Stimulated activated CD8-positive, alpha-beta memory T cell treated with anti-CD3 and anti-CD28 coated beads, Interleukin-12 subunit alpha, Interleukin-12 subunit beta, amount 100 ng/mL, for 24 hours (primary cell): ENCODE measurements around the gene CHD2.
"Not testable (repeated sequence)": the region's sequence is repeated elsewhere in the genome, so short reads cannot be mapped to it uniquely, and the experiment has no call there.

Experiments used
- DNase-seq: peaks from one replicate; pipeline ENCODE4 v3.0.0-alpha.2; 2020; ENCODE audit errors: extremely low read depth

CHD2 gene

DNA sequence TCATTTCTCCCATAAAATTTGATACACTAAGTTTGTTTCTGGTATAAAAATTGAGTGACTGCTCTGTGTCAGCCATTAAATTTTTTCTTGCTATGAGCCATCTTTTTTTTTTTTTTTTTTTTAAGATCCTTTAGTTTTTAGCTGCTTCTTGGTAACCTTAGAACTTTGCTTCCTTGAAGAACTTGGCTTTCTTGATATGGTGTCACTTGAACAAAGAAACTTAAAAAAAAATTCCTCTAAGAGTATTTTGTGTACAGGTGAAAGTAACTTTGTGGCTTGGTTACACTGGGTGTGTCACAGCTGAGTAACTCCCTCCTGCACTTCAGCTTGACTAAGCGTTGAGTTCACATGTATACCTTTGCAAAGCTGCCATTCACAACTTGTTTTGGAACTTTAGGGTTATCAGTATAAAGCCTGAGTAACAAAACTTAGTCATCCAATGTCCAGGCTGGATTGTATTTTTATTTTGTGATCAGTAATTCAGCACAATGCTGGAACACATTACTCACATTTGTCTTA lies 6.5 kb downstream of the CHD2 start:
- no peak for DNase-seq

GRCh38 chr15:92907229-92907628 lies 7.1 kb downstream of the CHD2 start:
- DNase-seq: no peak

DNA sequence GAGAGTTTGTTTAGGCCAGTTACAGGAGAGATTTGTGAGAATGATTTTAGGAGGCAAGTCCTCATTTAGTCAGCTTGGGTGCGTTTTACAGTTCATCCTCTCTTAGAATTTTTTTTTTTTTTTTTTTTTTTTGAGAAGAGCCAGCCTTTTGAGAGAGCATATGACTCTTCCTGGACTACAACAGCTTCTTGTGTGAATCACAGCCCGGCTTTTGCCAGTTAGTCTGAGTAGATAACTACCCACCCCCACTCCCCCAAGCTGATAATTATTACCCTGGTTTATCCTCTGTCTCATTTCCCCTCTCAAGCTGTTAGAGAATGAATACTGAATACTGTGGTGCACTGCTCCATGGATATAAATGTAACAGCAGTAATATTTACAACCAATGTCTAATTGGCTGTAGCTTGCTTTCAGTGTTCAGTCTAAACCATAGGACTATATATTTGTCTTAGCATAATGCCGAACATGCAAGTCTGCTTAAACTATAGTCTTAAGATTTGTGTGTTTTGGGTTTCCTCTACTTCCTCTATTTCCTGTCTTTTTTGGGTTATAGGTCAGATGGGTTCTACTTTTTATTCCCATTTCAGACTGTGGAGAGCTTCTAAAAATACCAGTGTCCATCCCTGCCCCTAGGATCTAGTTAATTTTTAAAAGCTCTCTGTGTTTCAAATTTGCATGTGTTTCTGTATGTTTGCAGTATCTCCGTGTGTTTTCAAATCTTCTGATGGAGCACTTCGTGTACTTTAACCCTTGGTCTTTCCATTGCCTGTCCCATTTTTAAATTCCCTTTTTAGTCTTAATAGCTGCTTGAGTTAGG lies 8.0 kb downstream of the CHD2 start:
- no peak for DNase-seq

DNA sequence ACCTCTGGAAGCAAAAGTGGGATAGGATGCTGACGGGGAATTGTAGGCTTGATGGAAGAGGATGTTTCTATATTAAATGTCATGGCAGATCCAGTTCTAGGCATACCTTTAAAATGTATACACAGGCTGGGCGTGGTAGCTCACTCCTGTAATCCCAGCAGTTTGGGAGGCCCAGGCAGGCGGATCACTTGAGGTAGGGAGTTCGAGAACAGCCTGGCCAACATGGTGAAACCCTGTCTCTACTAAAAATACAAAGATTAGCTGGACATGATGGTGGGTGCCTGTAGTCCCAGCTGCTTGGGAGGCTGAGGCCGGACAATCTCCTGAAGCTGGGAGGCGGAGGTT lies 8.6 kb downstream of the CHD2 start:
- no peak for DNase-seq

DNA sequence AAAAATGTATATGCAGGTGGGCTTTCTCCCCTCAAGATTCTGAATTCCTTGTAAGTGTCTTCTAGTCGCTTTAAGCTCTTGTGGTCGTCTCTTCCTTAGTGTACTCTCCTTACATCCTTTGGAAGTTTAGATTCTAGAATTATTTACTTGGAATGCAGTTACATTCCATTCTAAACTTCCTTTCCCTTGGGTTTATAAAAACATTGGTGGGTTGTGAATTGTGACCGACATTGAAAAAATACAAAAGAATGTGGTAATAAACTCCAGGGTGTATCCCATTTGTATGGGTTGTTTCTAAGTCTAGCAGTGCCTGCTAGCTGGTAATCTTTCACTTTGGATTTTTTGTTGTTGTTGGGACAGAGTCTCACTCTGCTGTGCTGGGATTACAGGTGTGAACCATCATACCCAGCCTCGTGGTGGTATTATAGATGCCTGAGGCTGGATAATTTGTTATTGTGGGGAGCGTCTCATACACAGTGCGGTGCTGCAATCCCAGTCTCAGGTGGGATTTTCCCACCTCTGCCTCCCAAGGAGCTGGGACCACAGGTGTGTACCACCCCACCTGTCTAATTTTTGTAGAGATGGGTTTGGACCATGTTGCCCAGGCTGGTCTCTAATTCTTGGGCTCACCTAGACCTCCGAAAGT lies 9.1 kb downstream of the CHD2 start:
- no peak for DNase-seq

DNA sequence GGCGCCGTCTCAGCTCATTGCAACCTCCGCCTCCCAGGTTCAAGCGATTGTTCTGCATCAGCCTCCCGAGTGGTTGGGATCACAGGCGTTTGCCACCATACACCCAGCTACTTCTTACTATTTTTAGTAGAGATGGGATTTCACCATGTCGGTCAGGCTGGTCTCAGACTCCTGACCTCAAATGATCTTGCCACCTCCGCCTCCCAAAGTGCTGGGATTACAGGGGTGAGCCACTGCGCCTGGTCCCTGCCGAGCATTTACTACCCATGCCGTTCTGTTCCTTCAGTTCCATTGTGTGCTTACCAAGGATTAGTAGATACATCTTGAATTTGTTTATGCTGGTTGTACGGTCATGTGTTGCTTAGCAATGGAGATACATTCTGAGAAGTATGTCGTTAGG lies 10.3 kb downstream of the CHD2 start:
- no peak for DNase-seq

DNA sequence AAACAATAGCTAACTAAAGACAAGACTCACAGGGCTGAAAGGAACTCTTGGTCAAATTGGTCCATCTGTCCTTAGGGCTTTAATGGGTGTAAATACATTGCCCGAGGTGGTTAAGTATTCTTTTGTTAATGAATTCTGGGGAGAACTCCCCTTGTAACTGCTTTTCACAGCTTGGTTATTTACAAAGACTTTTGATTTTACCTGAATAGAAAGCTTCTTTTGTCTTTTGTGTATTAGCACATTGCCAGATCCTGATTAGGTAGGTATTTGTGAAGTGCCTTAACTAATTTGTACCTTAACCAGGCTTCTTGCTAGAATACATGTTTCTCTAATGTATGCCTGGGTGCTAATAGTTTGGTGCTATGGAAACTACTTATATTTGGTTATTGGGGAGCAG lies 14.0 kb downstream of the CHD2 start:
- DNase-seq: no peak

DNA sequence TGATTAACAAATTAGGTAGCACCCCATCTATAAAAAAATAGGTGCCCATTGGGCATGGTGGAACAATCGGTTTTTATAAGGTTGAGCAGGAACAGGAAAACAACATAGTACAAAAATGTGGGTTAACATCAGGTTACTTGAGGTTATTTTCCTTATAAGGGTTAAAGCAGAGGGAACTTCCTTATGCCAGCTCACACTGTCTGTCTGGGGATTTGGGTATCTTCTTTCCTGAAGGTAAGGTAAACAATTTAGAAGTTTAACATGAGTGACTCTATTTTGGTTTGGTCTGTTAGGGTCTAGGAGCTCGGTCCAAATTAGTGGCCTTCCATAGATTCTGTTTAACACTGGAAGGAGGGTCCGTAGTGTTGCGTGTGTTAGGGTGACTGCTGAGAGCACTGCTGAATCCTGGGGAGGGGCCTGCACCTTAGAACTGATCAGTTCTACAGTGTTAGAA lies 14.7 kb downstream of the CHD2 start:
- no peak for DNase-seq

DNA sequence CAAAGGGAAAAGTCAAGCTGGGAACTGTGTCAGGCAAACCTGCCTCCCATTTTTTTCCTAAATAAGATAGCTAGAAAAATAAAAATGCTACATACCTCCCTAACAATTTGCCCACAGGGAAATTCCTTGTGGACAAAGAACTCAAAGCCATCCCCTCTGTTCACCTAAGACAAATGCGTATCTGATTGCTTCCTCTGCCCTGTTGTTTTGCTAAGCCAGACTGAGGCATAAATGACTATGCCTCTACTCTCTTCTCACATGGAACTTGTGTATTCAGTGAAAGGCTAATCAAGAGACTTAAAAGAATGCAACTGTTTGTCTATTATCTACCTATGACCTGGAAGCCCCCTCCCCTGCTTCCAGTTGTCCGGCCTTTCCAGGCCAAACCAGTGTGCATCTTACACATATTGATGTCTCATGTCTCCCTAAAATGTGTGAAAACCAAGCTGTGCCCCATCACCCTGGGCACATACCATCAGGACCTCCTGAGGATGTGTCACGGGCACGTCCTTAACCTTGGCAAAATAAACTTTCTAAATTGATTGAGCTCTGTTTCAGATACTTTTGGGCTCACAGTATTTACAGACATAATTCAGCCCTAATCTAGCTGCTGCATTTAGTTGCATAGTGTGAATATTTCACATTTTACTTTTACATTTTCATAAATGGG lies 15.8 kb downstream of the CHD2 start:
- no peak for DNase-seq

GRCh38 chr15:92917598-92918407 lies 17.7 kb downstream of the CHD2 start:
- DNase-seq: peak; percentile 79

DNA sequence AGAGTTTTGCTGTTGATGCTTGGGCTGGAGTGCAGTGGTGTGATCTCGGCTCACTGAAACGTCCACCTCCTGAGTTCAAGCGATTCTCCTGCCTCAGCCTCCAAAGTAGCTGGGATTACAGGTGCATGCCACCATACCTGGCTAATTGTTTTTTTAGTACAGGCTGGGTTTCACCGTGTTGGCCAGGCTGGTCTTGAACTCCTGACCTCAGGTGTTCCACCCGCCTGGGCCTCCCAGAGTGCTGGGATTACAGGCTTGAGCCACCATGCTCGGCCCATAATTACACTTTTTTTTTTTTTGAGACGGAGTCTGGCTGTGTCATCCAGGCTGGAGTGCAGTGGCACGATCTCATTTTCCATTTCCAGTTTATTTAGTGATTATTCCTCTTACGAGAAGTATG lies 18.8 kb downstream of the CHD2 start:
- DNase-seq: not testable (repeated sequence)

GRCh38 chr15:92920595-92921161 lies 20.6 kb downstream of the CHD2 start:
- no peak for DNase-seq

DNA sequence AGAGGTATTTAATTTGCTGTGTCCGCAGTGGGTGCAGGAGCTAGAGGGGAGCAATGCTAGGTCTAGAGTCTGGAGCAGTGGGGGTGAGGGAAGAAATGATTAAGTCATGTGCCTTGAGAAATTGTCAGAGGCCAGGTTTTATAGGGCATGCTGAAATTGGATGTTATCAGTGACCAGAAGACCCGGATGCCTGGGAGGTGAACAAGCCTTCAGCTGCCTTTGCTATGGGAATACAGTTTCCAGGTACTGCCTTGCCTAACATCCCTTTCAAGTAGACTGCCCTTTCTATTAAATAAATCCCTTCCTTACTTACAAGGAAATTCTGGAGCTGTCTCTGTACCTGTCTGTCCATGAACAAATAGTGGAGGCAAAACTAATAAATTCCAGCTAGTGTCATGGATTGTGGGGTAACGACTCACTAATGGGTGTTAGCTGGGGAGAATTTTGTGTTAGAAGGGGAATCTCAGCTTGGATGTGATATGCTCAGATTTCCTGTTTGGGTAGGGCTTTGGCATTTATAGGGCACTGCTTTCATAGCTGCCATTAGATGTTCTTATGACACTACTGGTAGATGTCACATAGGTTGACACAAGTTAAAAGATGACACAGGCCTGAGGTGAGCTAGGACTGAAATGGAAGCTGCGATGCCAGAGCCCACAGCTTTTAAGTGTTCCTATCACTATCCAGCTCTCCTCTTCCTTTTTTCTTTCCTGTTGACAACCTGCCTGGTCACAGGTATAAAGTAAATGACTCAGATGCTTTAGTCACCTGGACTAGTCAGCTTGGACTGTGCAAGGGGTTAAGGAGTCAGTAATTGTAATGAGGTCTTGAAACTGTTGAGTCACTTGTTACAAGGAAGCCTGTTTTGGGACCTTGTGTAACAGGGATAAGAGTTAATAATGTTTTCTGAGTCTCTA lies 21.3 kb downstream of the CHD2 start:
- no peak for DNase-seq

GRCh38 chr15:92922418-92923002 lies 22.4 kb downstream of the CHD2 start:
- DNase-seq: no peak

DNA sequence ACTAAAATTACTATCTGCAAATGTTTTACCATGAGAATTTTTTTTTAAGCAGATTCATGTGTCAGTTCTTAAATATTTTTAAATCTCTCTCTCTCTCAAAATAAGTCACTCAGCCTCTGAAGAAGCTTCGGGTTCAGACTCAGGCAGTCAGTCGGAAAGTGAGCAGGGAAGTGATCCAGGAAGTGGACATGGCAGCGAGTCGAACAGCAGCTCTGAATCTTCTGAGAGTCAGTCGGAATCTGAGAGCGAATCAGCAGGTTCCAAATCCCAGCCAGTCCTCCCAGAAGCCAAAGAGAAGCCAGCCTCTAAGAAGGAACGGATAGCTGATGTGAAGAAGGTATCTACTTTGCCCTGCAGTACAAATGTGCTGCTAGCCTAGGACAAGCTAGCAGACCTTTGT lies 24.1 kb downstream of the CHD2 start:
- no peak for DNase-seq

GRCh38 chr15:92925454-92925853 lies 25.3 kb downstream of the CHD2 start:
- no peak for DNase-seq

DNA sequence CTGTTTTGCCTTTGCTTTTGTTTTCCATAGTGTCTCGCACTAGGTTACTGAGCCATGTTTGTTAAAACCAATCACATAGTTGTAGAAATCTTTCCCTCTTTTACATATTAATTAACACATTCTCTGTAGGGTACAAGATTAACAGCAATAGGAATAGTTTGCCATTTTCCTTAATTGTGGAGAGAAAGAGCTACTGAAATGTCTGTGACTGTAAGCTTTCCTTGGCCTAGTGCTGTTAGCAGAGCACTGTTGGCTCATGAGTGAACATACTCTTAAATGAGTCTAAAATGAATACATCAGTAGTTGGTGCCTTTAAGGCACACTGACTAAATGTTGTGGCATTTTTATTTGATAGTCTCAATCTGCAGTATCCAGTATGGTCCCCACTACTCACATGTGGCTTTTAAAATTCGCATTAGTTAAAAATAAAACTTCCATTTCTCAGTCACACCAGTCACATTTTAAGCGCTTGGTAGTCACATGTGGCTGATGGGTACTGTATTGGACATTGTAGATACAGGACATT lies 28.2 kb downstream of the CHD2 start:
- no peak for DNase-seq

GRCh38 chr15:92929002-92929401 lies 28.9 kb downstream of the CHD2 start:
- no peak for DNase-seq

DNA sequence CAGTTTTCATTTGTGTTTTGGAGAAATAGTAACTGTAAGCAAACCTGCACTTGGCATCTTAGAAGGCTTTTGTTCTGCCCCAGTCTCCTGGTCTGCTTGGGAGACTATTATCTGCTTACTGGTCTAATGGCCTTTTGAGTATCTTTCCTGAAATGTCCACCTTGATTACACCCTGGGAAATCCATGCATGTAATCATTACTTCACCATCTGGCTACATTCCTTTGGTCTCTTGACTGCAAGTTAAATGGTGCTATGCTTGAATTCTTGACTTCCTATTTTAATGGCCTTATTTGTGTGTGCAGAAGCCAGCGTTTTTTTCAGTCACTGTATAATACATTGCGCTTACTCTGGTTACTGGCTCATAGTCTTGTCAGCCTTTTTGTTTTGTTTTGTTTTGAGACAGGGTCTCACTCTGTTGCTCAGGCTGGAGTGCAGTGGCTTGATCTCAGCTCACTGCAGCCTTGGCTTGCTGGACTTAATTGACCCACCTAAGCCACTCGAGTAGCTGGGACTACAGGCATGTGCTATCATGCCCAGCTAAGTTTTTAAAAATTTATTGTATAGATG lies 30.0 kb downstream of the CHD2 start:
- DNase-seq: no peak

- no peak for DNase-seq
Observed at GRCh38 chr15:92930776-92931175, 30.7 kb downstream of the CHD2 start.
